DND-41 (cell line): Measurements from ENCODE around the gene SHMT2.

ENCODE experiments used
- EZH2 ChIP-seq: IDR thresholded peaks from 3 replicates; pipeline ENCODE4 v1.6.1; 2012; ENCODE audit warnings: borderline replicate concordance, low read depth, mild to moderate bottlenecking, moderate library complexity, low read length, inconsistent platforms; ENCODE audit not compliant: severe bottlenecking
- TF ChIP-seq, protein P1 (sequence below): IDR thresholded peaks from 2 replicates; pipeline ENCODE4 v1.5.1; 2012; ENCODE audit warnings: borderline replicate concordance, low read length, moderate library complexity, mild to moderate bottlenecking; ENCODE audit not compliant: poor library complexity, severe bottlenecking; ENCODE audit errors: extremely low read depth

DNA sequence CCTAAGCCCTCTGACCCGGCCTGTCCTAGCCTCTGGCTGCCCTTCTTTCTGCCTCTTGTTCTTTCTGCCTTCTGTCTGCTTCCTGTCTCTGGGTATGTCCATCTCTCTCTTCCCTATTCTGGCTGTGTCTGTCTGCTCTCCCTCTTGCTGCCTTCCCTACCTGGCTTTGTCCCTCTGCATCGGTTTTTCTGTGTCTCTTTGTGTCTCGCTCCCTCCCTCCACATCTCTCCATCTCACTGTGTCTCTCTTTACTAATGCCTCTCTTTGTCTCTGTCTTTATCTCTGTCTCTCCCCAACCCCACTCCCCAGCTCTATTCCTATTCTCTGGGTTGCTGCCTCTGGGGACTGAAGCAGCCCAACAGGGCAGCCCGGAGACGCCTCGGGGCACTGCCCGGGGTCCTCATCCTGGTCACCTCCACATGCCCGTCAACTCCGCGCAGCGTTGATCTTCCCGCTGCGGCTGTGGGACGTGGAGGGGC, 10.1 kb downstream of the SHMT2 start:
- TF ChIP-seq, protein P1, sequence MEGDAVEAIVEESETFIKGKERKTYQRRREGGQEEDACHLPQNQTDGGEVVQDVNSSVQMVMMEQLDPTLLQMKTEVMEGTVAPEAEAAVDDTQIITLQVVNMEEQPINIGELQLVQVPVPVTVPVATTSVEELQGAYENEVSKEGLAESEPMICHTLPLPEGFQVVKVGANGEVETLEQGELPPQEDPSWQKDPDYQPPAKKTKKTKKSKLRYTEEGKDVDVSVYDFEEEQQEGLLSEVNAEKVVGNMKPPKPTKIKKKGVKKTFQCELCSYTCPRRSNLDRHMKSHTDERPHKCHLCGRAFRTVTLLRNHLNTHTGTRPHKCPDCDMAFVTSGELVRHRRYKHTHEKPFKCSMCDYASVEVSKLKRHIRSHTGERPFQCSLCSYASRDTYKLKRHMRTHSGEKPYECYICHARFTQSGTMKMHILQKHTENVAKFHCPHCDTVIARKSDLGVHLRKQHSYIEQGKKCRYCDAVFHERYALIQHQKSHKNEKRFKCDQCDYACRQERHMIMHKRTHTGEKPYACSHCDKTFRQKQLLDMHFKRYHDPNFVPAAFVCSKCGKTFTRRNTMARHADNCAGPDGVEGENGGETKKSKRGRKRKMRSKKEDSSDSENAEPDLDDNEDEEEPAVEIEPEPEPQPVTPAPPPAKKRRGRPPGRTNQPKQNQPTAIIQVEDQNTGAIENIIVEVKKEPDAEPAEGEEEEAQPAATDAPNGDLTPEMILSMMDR: no peak
- no peak for TF ChIP-seq EZH2
